H9 (cell line): Measurements from ENCODE around the gene MYH7. TPM values are rescaled to one million over a fixed set of nuclear protein-coding genes. Genes with fewer than 3 reads are reported as not detected.

ENCODE experiments used
- DNase-seq: peaks from one replicate; pipeline ENCODE4 v3.0.0-alpha.2; 2017
- H2AFZ ChIP-seq: one replicate; pipeline ENCODE4 v1.6.1; 2013; ENCODE audit warnings: mild to moderate bottlenecking, low read length, control low read depth, moderate library complexity
- H2AK5ac ChIP-seq: 2 replicates; pipeline ENCODE4 v1.6.1; 2013; ENCODE audit warnings: low read length, control low read depth, mixed read lengths; ENCODE audit not compliant: insufficient read length
- H2BK120ac ChIP-seq: one replicate; pipeline ENCODE4 v1.6.1; 2013; ENCODE audit warnings: low read depth, mild to moderate bottlenecking, low read length, control low read depth, inconsistent platforms; ENCODE audit not compliant: poor library complexity, severe bottlenecking
- H2BK12ac ChIP-seq: 2 replicates; pipeline ENCODE4 v1.6.1; 2013; ENCODE audit warnings: low read length, control low read depth, mixed read lengths, low read depth; ENCODE audit not compliant: insufficient read length
- H2BK15ac ChIP-seq: 2 replicates; pipeline ENCODE4 v1.6.1; 2013; ENCODE audit warnings: low read depth, low read length, control low read depth
- H2BK20ac ChIP-seq: one replicate; pipeline ENCODE4 v1.6.1; 2013; ENCODE audit warnings: low read depth, mild to moderate bottlenecking, low read length, control low read depth, inconsistent platforms; ENCODE audit not compliant: poor library complexity, severe bottlenecking
- H2BK5ac ChIP-seq: 2 replicates; pipeline ENCODE4 v1.6.1; 2013; ENCODE audit warnings: low read length, control low read depth, mixed read lengths; ENCODE audit not compliant: insufficient read length
- H3K14ac ChIP-seq: 2 replicates; pipeline ENCODE4 v1.6.1; 2013; ENCODE audit warnings: low read length, control low read depth; ENCODE audit not compliant: insufficient read depth
- H3K18ac ChIP-seq: 2 replicates; pipeline ENCODE4 v1.6.1; 2013; ENCODE audit warnings: low read depth, mild to moderate bottlenecking, mixed read lengths, low read length, control low read depth; ENCODE audit not compliant: insufficient read length
- H3K23ac ChIP-seq: 2 replicates; pipeline ENCODE4 v1.6.1; 2013; ENCODE audit warnings: low read length, control low read depth, mixed read lengths, low read depth; ENCODE audit not compliant: insufficient read length
- H3K23me2 ChIP-seq: 2 replicates; pipeline ENCODE4 v1.6.1; 2013; ENCODE audit warnings: low read depth, mild to moderate bottlenecking, mixed read lengths, low read length, control low read depth; ENCODE audit not compliant: insufficient read length, poor library complexity, severe bottlenecking
- H3K27ac ChIP-seq: 2 replicates; pipeline ENCODE4 v1.5.1; 2013; ENCODE audit warnings: low read length, control low read depth, mixed read lengths, low read depth; ENCODE audit not compliant: insufficient read length
- H3K27me3 ChIP-seq: 2 replicates; pipeline ENCODE4 v1.6.1; 2013; ENCODE audit warnings: low read length, control low read depth, inconsistent platforms; ENCODE audit not compliant: insufficient read depth
- H3K4ac ChIP-seq: 2 replicates; pipeline ENCODE4 v1.6.1; 2013; ENCODE audit warnings: low read depth, mild to moderate bottlenecking, control low read depth, inconsistent platforms, low read length, moderate library complexity
- H3K4me1 ChIP-seq: 2 replicates; pipeline ENCODE4 v1.6.1; 2013; ENCODE audit warnings: low read length, control low read depth, inconsistent platforms; ENCODE audit not compliant: insufficient read depth
- H3K4me2 ChIP-seq: 2 replicates; pipeline ENCODE4 v1.6.1; 2013; ENCODE audit warnings: low read length, control low read depth, mixed read lengths; ENCODE audit not compliant: insufficient read length, insufficient read depth
- H3K56ac ChIP-seq: 2 replicates; pipeline ENCODE4 v1.6.1; 2013; ENCODE audit warnings: low read depth, mild to moderate bottlenecking, mixed read lengths, low read length, control low read depth; ENCODE audit not compliant: insufficient read length
- H3K79me1 ChIP-seq: 2 replicates; pipeline ENCODE4 v1.6.1; 2013; ENCODE audit warnings: low read depth, mild to moderate bottlenecking, moderate library complexity, low read length, control low read depth, inconsistent platforms; ENCODE audit not compliant: insufficient read depth, poor library complexity, severe bottlenecking
- H3K79me2 ChIP-seq: 2 replicates; pipeline ENCODE4 v1.6.1; 2013; ENCODE audit warnings: low read length, control low read depth, inconsistent platforms; ENCODE audit not compliant: insufficient read depth
- H3K9ac ChIP-seq: 2 replicates; pipeline ENCODE4 v1.6.1; 2013; ENCODE audit warnings: low read length, control low read depth, mixed read lengths; ENCODE audit not compliant: insufficient read length; ENCODE audit errors: extremely low read depth
- H3K9me3 ChIP-seq: one replicate; pipeline ENCODE4 v1.6.1; 2013; ENCODE audit warnings: low read depth, low read length, inconsistent platforms; ENCODE audit not compliant: control insufficient read depth
- H3T11ph ChIP-seq: one replicate; pipeline ENCODE4 v1.6.1; 2013; ENCODE audit warnings: mild to moderate bottlenecking, low read length, control low read depth, inconsistent platforms
- H4K20me1 ChIP-seq: one replicate; pipeline ENCODE4 v1.6.1; 2013; ENCODE audit not compliant: control insufficient read depth, insufficient read length, insufficient read depth
- H4K5ac ChIP-seq: 2 replicates; pipeline ENCODE4 v1.6.1; 2013; ENCODE audit warnings: low read depth, mild to moderate bottlenecking, mixed read lengths, low read length, control low read depth; ENCODE audit not compliant: insufficient read length
- H4K8ac ChIP-seq: replicated peaks from 2 replicates; pipeline ENCODE4 v1.6.1; 2013; ENCODE audit warnings: low read length, control low read depth, mixed read lengths, low read depth; ENCODE audit not compliant: insufficient read length
- H4K91ac ChIP-seq: 2 replicates; pipeline ENCODE4 v1.6.1; 2013; ENCODE audit warnings: low read depth, mild to moderate bottlenecking, moderate library complexity, mixed read lengths, low read length, control low read depth; ENCODE audit not compliant: insufficient read length
- H3K27ac Mint-ChIP-seq, 3 experiments: 2 replicates in 2 of 3; 3 replicates in 1 of 3; pipeline ENCODE4 v1.8.0; 2020 to 2021; ENCODE audit warnings: mixed read lengths in 3 of 3, mild to moderate bottlenecking in 1 of 3, moderate library complexity in 1 of 3
- H3K27me3 Mint-ChIP-seq: 2 replicates; pipeline ENCODE4 v1.8.0; 2021; ENCODE audit warnings: low read depth, mild to moderate bottlenecking, moderate library complexity, mixed read lengths
- H3K36me3 Mint-ChIP-seq, 3 experiments: 2 replicates in 2 of 3; 3 replicates in 1 of 3; pipeline ENCODE4 v1.8.0; 2020 to 2021; ENCODE audit warnings: low read depth in 3 of 3, mixed read lengths in 3 of 3; ENCODE audit not compliant: insufficient read depth in 1 of 3
- H3K4me1 Mint-ChIP-seq, 2 experiments: 2 replicates each; pipeline ENCODE4 v1.8.0; 2020; ENCODE audit warnings: mixed read lengths in 2 of 2
- H3K4me3 Mint-ChIP-seq, 2 experiments: 2 replicates in 1 of 2; 3 replicates in 1 of 2; pipeline ENCODE4 v1.8.0; 2020 to 2021; ENCODE audit warnings: mild to moderate bottlenecking in 2 of 2, mixed read lengths in 2 of 2, moderate library complexity in 1 of 2
- H3K9me3 Mint-ChIP-seq, 2 experiments: 2 replicates in 1 of 2; 3 replicates in 1 of 2; pipeline ENCODE4 v1.8.0; 2020; ENCODE audit warnings: mild to moderate bottlenecking in 2 of 2, mixed read lengths in 2 of 2, moderate library complexity in 1 of 2
- CTCF ChIP-seq: fragments of 200-600 bp; sonication (generic); conservative IDR thresholded peaks from 3 replicates; pipeline ENCODE4 v1.8.0; 2021; ENCODE audit warnings: antibody characterized with exemption, mild to moderate bottlenecking
- WGBS: extraction: QIAGEN DNeasy Blood & Tissue Kit; methylation state at CpG from one replicate; pipeline ENCODE4 v1.1.7; 2013; ENCODE audit warnings: missing lambda C conversion rate, low lambda C conversion rate, mixed read lengths; ENCODE audit not compliant: insufficient read length; ENCODE audit errors: extremely low coverage; 5-methylcytosine and 5-hydroxymethylcytosine counted together
- total RNA-seq: library from RNA; stranded (reverse); gene quantifications from 2 replicates; pipeline ENCODE4 v1.2.1, GENCODE V29; 2021

MYH7 gene
- total RNA-seq, 1 experiment from 2014 or later = not detected

- Histone ChIP-seq H4K91ac (no peak within 1 kb of the TSS), H3K4me2 (no peak within 1 kb of the TSS), H3K4ac (no peak within 1 kb of the TSS), H3K9ac (no peak within 1 kb of the TSS), H3K27ac (no peak within 1 kb of the TSS), H3K14ac (no peak within 1 kb of the TSS; the same call in 1 of the 2 replicates), H2BK20ac (no peak within 1 kb of the TSS), H4K8ac (no peak within 1 kb of the TSS), H3K23ac (no peak within 1 kb of the TSS), H3K79me2 (no peaks in the 10 kb centered on the region), H2BK5ac (no peak within 1 kb of the TSS), H2BK12ac (no peak within 1 kb of the TSS), H3K27me3 (no peaks in the 10 kb centered on the region), H3K79me1 (no peaks in the 10 kb centered on the region), H4K5ac (no peak within 1 kb of the TSS), H3K4me1 (no peaks in the 10 kb centered on the region), H2BK15ac (no peak within 1 kb of the TSS), H2AK5ac (no peak within 1 kb of the TSS), H3K9me3 (no peaks in the 10 kb centered on the region), H3K23me2 (no peaks in the 10 kb centered on the region), H3K56ac (no peak within 1 kb of the TSS), H2BK120ac (no peak within 1 kb of the TSS), H3T11ph (no peak within 1 kb of the TSS), H3K18ac (no peak within 1 kb of the TSS), H4K20me1 (no peaks in the 10 kb centered on the region), H2AFZ (no peak within 1 kb of the TSS)
- peaks cover 15 to 20% of the 10 kb centered on the region in 2 experiments for H3K4me1 Mint-ChIP-seq
- H3K27ac Mint-ChIP-seq = no peak within 1 kb of the TSS
- no peaks in the 10 kb centered on the region for H3K9me3 Mint-ChIP-seq
- H3K36me3 Mint-ChIP-seq = no peaks in the 10 kb centered on the region
- DNase-seq = no peak
- WGBS = no CpG with 5 or more reads among the region's 15 CpGs
- no peak within 1 kb of the TSS for H3K4me3 Mint-ChIP-seq
- TF ChIP-seq CTCF = no peak
- peaks cover 56% of the 10 kb centered on the region for H3K27me3 Mint-ChIP-seq
These were observed 27.7 kb downstream of the MYH7 start, which contains the start of gene MYH6 for GRCh38 chr14:23407516-23408306. MYH6 (minus strand) TSS chr14:23408273; CDS start chr14:23407223, 1,050 bp downstream.
